Measurements from ENCODE around the gene SMARCA5. TPM values are rescaled to one million over a fixed set of nuclear protein-coding genes. Genes with fewer than 3 reads are reported as not detected.

SMARCA5 gene
- total RNA-seq, 1 donor from 2014 or later = 31.1 TPM

DNA sequence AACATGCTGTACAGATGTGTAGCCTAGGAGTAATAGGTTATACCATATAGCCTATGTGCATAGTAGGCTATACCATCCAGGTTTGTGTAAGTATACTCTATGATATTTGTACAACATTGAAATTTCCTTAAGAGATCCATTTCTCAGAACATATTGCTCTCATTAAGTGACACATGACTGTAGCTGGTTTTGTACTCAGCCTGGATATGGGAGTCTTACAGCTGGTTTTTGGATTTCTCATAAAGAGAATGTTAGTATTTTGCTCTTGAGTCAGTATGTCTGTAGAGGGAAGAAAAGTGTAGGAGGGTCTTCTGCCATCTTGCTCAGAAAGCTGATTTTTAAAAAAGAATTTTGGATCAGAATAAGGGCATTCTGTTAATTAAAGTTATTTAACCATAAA, 85.3 kb downstream of the SMARCA5 start:
- no peak for DNase-seq
- intact Hi-C loops (cut with micrococcal nuclease) = no loop called here
- no peak for ATAC-seq

DNA sequence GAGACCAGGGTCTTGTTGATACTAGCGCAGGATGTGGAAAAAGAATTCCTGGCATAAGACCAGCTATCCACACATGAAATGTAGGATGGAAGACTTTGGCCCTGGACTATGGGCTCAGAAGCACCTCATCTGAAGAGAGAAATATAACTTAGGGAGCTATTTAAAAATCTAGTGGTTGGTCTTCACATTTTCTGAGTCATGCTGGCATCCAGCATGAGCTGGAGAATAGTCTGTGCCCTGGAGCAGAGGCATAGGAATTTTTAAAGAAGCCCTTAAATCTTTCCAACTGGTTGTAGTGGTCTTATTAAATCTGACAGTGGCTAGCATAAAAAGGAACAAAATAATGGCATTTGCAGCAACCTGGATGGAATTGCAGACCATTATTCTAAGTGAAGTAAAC, 86.3 kb downstream of the SMARCA5 start:
- intact Hi-C loops (cut with micrococcal nuclease) = no loop called here
- DNase-seq (no peak), ATAC-seq (no peak)

DNA sequence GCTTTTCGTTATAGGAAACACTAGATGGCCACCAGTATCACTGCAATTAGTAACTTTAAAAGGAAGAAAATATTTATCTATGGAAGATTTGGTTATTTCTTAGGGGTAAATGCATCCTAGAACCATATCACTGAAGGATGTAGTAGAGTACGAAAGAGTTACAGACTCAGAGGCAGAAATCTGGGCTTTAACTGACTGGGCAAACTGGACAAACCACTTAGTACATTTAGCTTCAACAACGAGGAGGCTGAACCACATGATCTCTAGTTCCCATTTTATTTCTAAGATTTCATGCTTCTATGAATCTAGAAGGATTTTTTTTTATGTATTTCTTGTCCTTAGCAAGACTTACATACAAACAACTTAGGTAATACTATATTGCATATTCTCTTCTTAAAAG, 93.0 kb downstream of the SMARCA5 start:
- intact Hi-C loops (cut with micrococcal nuclease) = no loop called here

More for the DNA sequence above, 93.0 kb downstream of the SMARCA5 start:
- ATAC-seq (no peak), DNase-seq (no peak)

Other genes starting within 250 kb of the SMARCA5 start
- 90.7 TPM for gene GAB1, start 176.8 kb upstream of the SMARCA5 start, total RNA-seq
- gene FREM3, start 187.0 kb downstream of the SMARCA5 start, total RNA-seq = not detected

All from left ventricle myocardium superior (tissue), 1 donor.